Colonic mucosa (tissue), 4 donors: Measurements from ENCODE around the gene ABCB8. TPM values are rescaled to one million over a fixed set of nuclear protein-coding genes. Genes with fewer than 3 reads are reported as not detected.

Experiments
- DNase-seq: peaks from one replicate; pipeline ENCODE4 v3.0.0-alpha.2; 2020
- H3K27ac ChIP-seq: fragments of 200-600 bp; one replicate; pipeline ENCODE4 v1.8.0; 2021
- H3K27me3 ChIP-seq: fragments of 200-600 bp; one replicate; pipeline ENCODE4 v1.8.0; 2021
- H3K36me3 ChIP-seq: fragments of 200-600 bp; one replicate; pipeline ENCODE4 v1.8.0; 2021
- H3K4me1 ChIP-seq: fragments of 200-600 bp; one replicate; pipeline ENCODE4 v1.8.0; 2021; ENCODE audit warnings: mild to moderate bottlenecking
- H3K4me3 ChIP-seq: fragments of 200-600 bp; one replicate; pipeline ENCODE4 v1.8.0; 2021
- H3K9ac ChIP-seq, 2 donors: one replicate each; pipeline ENCODE4 v1.7.0; 2013; ENCODE audit warnings: control low read depth in 2 of 2, low read depth in 2 of 2, low read length in 2 of 2
- H3K9me3 ChIP-seq: fragments of 200-600 bp; one replicate; pipeline ENCODE4 v1.8.0; 2021
- CTCF ChIP-seq: fragments of 200-600 bp; IDR thresholded peaks from one replicate; pipeline ENCODE4 v1.8.0; 2022; ENCODE audit warnings: antibody characterized with exemption, mild to moderate bottlenecking
- intact Hi-C: fragments of 100-400 bp; cut with DNase I; formaldehyde crosslinking; loops from one replicate; pipeline ENCODE4 v1.14.1; 2022
- total RNA-seq, 2 donors: library from RNA; stranded (reverse); fragmentation: NEBNext Ultra II Directional in 1 of 2; extraction: Animal tissue kit (Norgen Biotek cat#: 25700) in 1 of 2; gene quantifications; one replicate each; pipeline ENCODE4 v1.2.1, GENCODE V29; 2021
- donor health status: healthy.
- donor health status: DM: no; HTN: no; CAD: no.
- donor health status: DM: no; HTN: no; CAD: no.

Gene ABCB8
- total RNA-seq, 2 donors from 2014 or later, result 26.7 to 59.5 TPM

- DNase-seq, result peak; percentile 90
- Histone ChIP-seq H3K9ac (peak overlapping the region; percentile 58 to 71), H3K27ac (peak overlapping the region; percentile 64), H3K4me3 (peak overlapping the region; percentile 37), H3K9me3 (no peaks in the 10 kb centered on the region), H3K4me1 (peaks cover 17% of the 10 kb centered on the region), H3K36me3 (no peaks in the 10 kb centered on the region), H3K27me3 (no peaks in the 10 kb centered on the region)
- no peak for TF ChIP-seq CTCF
- intact Hi-C loops, result no loop called here
Measured at GRCh38 chr7:151062399-151063211, 34.4 kb downstream of the ABCB8 start.

- intact Hi-C loops, result no loop called here
- H3K4me1 ChIP-seq, result peaks cover 17% of the 10 kb centered on the region
- H3K36me3 ChIP-seq, result no peaks in the 10 kb centered on the region
Measured at GRCh38 chr7:151063212-151063561, 34.9 kb downstream of the ABCB8 start.

GRCh38 chr7:151064454-151064853 is 36.2 kb downstream of the ABCB8 start:
- peaks cover 1% of the 10 kb centered on the region for H3K36me3 ChIP-seq

More at GRCh38 chr7:151063212-151063561, 34.9 kb downstream of the ABCB8 start:
- TF ChIP-seq CTCF, result no peak
- Histone ChIP-seq H3K27ac (peak overlapping the region; percentile 64), H3K9ac (peak overlapping the region in 1 of 2 donors; percentile 26), H3K9me3 (no peaks in the 10 kb centered on the region), H3K27me3 (no peaks in the 10 kb centered on the region), H3K4me3 (peak overlapping the region; percentile 37)
- peak; percentile 56 for DNase-seq

GRCh38 chr7:151064993-151065392 is 36.7 kb downstream of the ABCB8 start:
- TF ChIP-seq CTCF, result no peak
- no peaks in the 10 kb centered on the region for H3K9me3 ChIP-seq
- H3K36me3 ChIP-seq, result peaks cover 6% of the 10 kb centered on the region
- no peak overlapping the region for H3K27ac ChIP-seq
- H3K4me1 ChIP-seq, result peaks cover 17% of the 10 kb centered on the region
- H3K4me3 ChIP-seq, result no peak overlapping the region
- H3K27me3 ChIP-seq, result no peaks in the 10 kb centered on the region
- intact Hi-C loops, result no loop called here
- H3K9ac ChIP-seq, result no peak overlapping the region
- no peak for DNase-seq

More at GRCh38 chr7:151064454-151064853, 36.2 kb downstream of the ABCB8 start:
- intact Hi-C loops, result no loop called here
- no peak for TF ChIP-seq CTCF
- Histone ChIP-seq H3K4me3 (no peak overlapping the region), H3K27ac (no peak overlapping the region), H3K9me3 (no peaks in the 10 kb centered on the region), H3K4me1 (peaks cover 17% of the 10 kb centered on the region), H3K9ac (no peak overlapping the region), H3K27me3 (no peaks in the 10 kb centered on the region)
- no peak for DNase-seq

GRCh38 chr7:151065516-151065915 is 37.3 kb downstream of the ABCB8 start:
- no peaks in the 10 kb centered on the region for H3K27me3 ChIP-seq
- no peak for DNase-seq
- H3K4me3 ChIP-seq, result no peak overlapping the region
- H3K9ac ChIP-seq, result no peak overlapping the region
- no peak overlapping the region for H3K27ac ChIP-seq
- peaks cover 14% of the 10 kb centered on the region for H3K4me1 ChIP-seq
- H3K36me3 ChIP-seq, result peaks cover 6% of the 10 kb centered on the region
- intact Hi-C loops, result no loop called here
- no peaks in the 10 kb centered on the region for H3K9me3 ChIP-seq
- TF ChIP-seq CTCF, result no peak
